IMR-90 (cell line): Measurements from ENCODE around the gene GOLGA6C.
"Not testable (repeated sequence)": the region's sequence is repeated elsewhere in the genome, so short reads cannot be mapped to it uniquely, and the experiment has no call there.

ENCODE experiments used
- BHLHE40 ChIP-seq: fragments of 150-350 bp; IDR thresholded peaks from 2 replicates; pipeline ENCODE4 v1.6.1; 2016; ENCODE audit warnings: mild to moderate bottlenecking, low read depth, low read length
- CEBPB ChIP-seq: IDR thresholded peaks from 2 replicates; pipeline ENCODE4 v1.6.1; 2012; ENCODE audit warnings: low read depth, low read length, improper control_type of control experiment
- FOS ChIP-seq: fragments of 150-350 bp; IDR thresholded peaks from 2 replicates; pipeline ENCODE4 v1.6.1; 2016; ENCODE audit warnings: low read depth, low read length
- MAZ ChIP-seq: IDR thresholded peaks from 2 replicates; pipeline ENCODE4 v1.6.1; 2012; ENCODE audit warnings: low read depth, mild to moderate bottlenecking, low read length, improper control_type of control experiment, moderate library complexity, borderline replicate concordance
- MXI1 ChIP-seq: IDR thresholded peaks from 2 replicates; pipeline ENCODE4 v1.6.1; 2012; ENCODE audit warnings: low read depth, mild to moderate bottlenecking, low read length, moderate library complexity, borderline replicate concordance
- POLR2A ChIP-seq: IDR thresholded peaks from 2 replicates; pipeline ENCODE4 v1.6.1; 2012; ENCODE audit warnings: mild to moderate bottlenecking, low read depth, low read length
- RAD21 ChIP-seq: IDR thresholded peaks from 2 replicates; pipeline ENCODE4 v1.6.1; 2012; ENCODE audit warnings: low read length, improper control_type of control experiment
- SMC3 ChIP-seq: fragments of 150-350 bp; IDR thresholded peaks from 2 replicates; pipeline ENCODE4 v1.6.1; 2016; ENCODE audit warnings: low read depth, mild to moderate bottlenecking, antibody characterized with exemption, low read length, moderate library complexity
- TF ChIP-seq, protein P1 (sequence below): conservative IDR thresholded peaks from 2 replicates; pipeline ENCODE4 v1.5.1; 2012; ENCODE audit warnings: mild to moderate bottlenecking, low read depth, low read length, improper control_type of control experiment
- TF ChIP-seq, protein P2 (sequence below): fragments of 150-350 bp; IDR thresholded peaks from 2 replicates; pipeline ENCODE4 v1.6.1; 2017; ENCODE audit warnings: mild to moderate bottlenecking, antibody characterized with exemption, low read length, low read depth

DNA sequence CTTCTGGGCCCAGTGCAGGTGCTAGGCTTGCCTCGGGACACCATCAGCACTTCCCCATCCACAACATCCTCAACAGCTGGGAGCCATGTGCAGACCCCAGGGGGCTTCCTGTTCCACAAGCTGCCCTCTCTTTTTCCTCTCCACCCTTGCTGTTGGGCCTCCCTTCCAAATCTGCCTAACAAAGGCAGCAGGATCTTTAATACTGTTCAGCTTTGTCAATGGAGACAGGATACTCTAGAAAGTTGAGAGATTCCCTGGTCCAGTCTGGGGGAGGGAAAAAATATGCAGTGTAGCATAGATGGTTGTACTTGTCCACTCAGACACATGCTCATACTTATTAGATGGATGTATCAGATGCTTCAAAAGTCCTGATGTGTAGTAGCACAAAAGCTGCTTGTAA is 20.4 kb downstream of the GOLGA6C start:
- TF ChIP-seq MAZ, CEBPB, MXI1, RAD21, SMC3, FOS, POLR2A, BHLHE40: not testable (repeated sequence)
- TF ChIP-seq, protein P1, sequence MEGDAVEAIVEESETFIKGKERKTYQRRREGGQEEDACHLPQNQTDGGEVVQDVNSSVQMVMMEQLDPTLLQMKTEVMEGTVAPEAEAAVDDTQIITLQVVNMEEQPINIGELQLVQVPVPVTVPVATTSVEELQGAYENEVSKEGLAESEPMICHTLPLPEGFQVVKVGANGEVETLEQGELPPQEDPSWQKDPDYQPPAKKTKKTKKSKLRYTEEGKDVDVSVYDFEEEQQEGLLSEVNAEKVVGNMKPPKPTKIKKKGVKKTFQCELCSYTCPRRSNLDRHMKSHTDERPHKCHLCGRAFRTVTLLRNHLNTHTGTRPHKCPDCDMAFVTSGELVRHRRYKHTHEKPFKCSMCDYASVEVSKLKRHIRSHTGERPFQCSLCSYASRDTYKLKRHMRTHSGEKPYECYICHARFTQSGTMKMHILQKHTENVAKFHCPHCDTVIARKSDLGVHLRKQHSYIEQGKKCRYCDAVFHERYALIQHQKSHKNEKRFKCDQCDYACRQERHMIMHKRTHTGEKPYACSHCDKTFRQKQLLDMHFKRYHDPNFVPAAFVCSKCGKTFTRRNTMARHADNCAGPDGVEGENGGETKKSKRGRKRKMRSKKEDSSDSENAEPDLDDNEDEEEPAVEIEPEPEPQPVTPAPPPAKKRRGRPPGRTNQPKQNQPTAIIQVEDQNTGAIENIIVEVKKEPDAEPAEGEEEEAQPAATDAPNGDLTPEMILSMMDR = not testable (repeated sequence)
- TF ChIP-seq, protein P2, sequence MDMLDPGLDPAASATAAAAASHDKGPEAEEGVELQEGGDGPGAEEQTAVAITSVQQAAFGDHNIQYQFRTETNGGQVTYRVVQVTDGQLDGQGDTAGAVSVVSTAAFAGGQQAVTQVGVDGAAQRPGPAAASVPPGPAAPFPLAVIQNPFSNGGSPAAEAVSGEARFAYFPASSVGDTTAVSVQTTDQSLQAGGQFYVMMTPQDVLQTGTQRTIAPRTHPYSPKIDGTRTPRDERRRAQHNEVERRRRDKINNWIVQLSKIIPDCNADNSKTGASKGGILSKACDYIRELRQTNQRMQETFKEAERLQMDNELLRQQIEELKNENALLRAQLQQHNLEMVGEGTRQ = not testable (repeated sequence)
